Sigmoid colon (tissue), 7 donors: ENCODE data around the gene TJP3. TPM values are rescaled to one million over a fixed set of nuclear protein-coding genes. Genes with fewer than 3 reads are reported as not detected.

Source experiments
- DNase-seq: peaks from one replicate; pipeline ENCODE4 v3.0.0-alpha.2; 2019
- H3K27ac ChIP-seq, 4 donors: fragments of 200-600 bp; sonication (generic); one replicate each; pipeline ENCODE4 v1.5.1; 2016 to 2019; ENCODE audit warnings: mild to moderate bottlenecking in 1 of 4
- H3K27me3 ChIP-seq, 3 donors: fragments of 200-600 bp; sonication (generic); one replicate each; pipeline ENCODE4 v1.5.1; 2019; ENCODE audit warnings: mild to moderate bottlenecking in 1 of 3
- H3K36me3 ChIP-seq, 4 donors: fragments of 200-600 bp; sonication (generic); one replicate each; pipeline ENCODE4 v1.5.1; 2016 to 2019
- H3K4me1 ChIP-seq, 4 donors: fragments of 200-600 bp; sonication (generic); one replicate each; pipeline ENCODE4 v1.5.1; 2017 to 2019
- H3K4me3 ChIP-seq, 4 donors: fragments of 200-600 bp; sonication (generic); one replicate each; pipeline ENCODE4 v1.5.1; 2017 to 2019; ENCODE audit warnings: mild to moderate bottlenecking in 2 of 4, moderate library complexity in 1 of 4
- H3K9me3 ChIP-seq, 4 donors: fragments of 200-600 bp in 3 of 4; sonication (generic) in 3 of 4; one replicate each; pipeline versions ENCODE4 v1.5.1 to v1.6.1; 2013 to 2019
- EP300 ChIP-seq, 4 donors: sonication (generic); formaldehyde crosslinking; IDR thresholded peaks; one replicate each; pipeline ENCODE4 v1.6.1; 2017; ENCODE audit warnings: antibody characterized with exemption in 4 of 4
- POLR2A ChIP-seq, 2 donors: fragments of 450-650 bp; IDR thresholded peaks; one replicate each; pipeline ENCODE4 v1.6.1; 2016; ENCODE audit warnings: antibody characterized with exemption in 2 of 2, mild to moderate bottlenecking in 2 of 2, moderate library complexity in 2 of 2
- POLR2AphosphoS5 ChIP-seq, 4 donors: sonication (generic); formaldehyde crosslinking; IDR thresholded peaks; one replicate each; pipeline ENCODE4 v1.6.1; 2017; ENCODE audit warnings: antibody characterized with exemption in 4 of 4
- WGBS, 2 donors: extraction: QIAGEN DNeasy Blood & Tissue Kit; methylation state at CpG; one replicate each; pipeline ENCODE4 v1.1.7; 2013; 5-methylcytosine and 5-hydroxymethylcytosine counted together
- intact Hi-C: fragments of 100-400 bp; cut with DNase I; formaldehyde crosslinking; loops from one replicate; pipeline ENCODE4 v1.15.1; 2023
- polyA plus RNA-seq, 3 donors: library from polyadenylated mRNA; stranded (reverse); fragments of 200-250 nt; gene quantifications; one replicate each; pipeline ENCODE4 v1.2.3, GENCODE V29; 2013
- total RNA-seq, 4 donors: library from RNA; depleted of rRNA; stranded (reverse); fragments of >200 nt; gene quantifications; one replicate each; pipeline ENCODE4 v1.1.0, GENCODE V29; 2016
- TF ChIP-seq, protein P1 (sequence below), 4 experiments: fragments of 450-650 bp in 3 of 4; fragments of 200-600 bp in 1 of 4; IDR thresholded peaks; one replicate each; pipeline ENCODE4 v1.5.1; 2016 to 2019; ENCODE audit warnings: antibody characterized with exemption in 4 of 4, mild to moderate bottlenecking in 3 of 4, moderate library complexity in 2 of 4
- donor health status: healthy with polysubstance abuse.
- donor health status: Bipolar disorder and iron deficiency.
- donor health status: healthy.

Gene TJP3
- total and polyA plus RNA-seq, 7 donors = 0.33 to 245 (median 80.2) TPM; not detected in 1

- Histone ChIP-seq H3K36me3 (no peaks in the 10 kb centered on the region), H3K27ac (no peak overlapping the region), H3K4me3 (no peak overlapping the region), H3K27me3 (peaks cover 0 to 25% (median 22%) of the 10 kb centered on the region in 3 donors), H3K4me1 (no peaks in the 10 kb centered on the region), H3K9me3 (peaks cover 12 to 20% (median 16%) of the 10 kb centered on the region in 4 donors)
- TF ChIP-seq, protein P1, sequence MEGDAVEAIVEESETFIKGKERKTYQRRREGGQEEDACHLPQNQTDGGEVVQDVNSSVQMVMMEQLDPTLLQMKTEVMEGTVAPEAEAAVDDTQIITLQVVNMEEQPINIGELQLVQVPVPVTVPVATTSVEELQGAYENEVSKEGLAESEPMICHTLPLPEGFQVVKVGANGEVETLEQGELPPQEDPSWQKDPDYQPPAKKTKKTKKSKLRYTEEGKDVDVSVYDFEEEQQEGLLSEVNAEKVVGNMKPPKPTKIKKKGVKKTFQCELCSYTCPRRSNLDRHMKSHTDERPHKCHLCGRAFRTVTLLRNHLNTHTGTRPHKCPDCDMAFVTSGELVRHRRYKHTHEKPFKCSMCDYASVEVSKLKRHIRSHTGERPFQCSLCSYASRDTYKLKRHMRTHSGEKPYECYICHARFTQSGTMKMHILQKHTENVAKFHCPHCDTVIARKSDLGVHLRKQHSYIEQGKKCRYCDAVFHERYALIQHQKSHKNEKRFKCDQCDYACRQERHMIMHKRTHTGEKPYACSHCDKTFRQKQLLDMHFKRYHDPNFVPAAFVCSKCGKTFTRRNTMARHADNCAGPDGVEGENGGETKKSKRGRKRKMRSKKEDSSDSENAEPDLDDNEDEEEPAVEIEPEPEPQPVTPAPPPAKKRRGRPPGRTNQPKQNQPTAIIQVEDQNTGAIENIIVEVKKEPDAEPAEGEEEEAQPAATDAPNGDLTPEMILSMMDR (IDR thresholded peaks at IDR 0.05) = no peak
- TF ChIP-seq POLR2A (IDR thresholded peaks at IDR 0.05) (no peak), EP300 (IDR thresholded peaks at IDR 0.05) (no peak), POLR2AphosphoS5 (IDR thresholded peaks at IDR 0.05) (no peak)
- WGBS, 2 donors = 56 to 79% methylated on average over 44 of the region's 44 CpGs
- intact Hi-C loops = no loop called here
- DNase-seq = no peak
These were observed 70.9 kb downstream of the TJP3 start for GRCh38 chr19:3778899-3779723.

- Histone ChIP-seq H3K9me3 (peaks cover 12 to 20% (median 16%) of the 10 kb centered on the region in 4 donors), H3K4me1 (peaks cover 0 to 10% (median 4%) of the 10 kb centered on the region in 4 donors), H3K4me3 (no peak overlapping the region), H3K27me3 (peaks cover 0 to 43% (median 40%) of the 10 kb centered on the region in 3 donors), H3K27ac (no peak overlapping the region), H3K36me3 (no peaks in the 10 kb centered on the region)
- no peak for DNase-seq
- WGBS, 2 donors = 82 to 90% methylated on average over 9 of the region's 9 CpGs
- TF ChIP-seq POLR2A (IDR thresholded peaks at IDR 0.05) (no peak), EP300 (IDR thresholded peaks at IDR 0.05) (no peak), POLR2AphosphoS5 (IDR thresholded peaks at IDR 0.05) (no peak)
- TF ChIP-seq, protein P1 (IDR thresholded peaks at IDR 0.05) = no peak
- intact Hi-C loops = no loop called here
These were observed 72.7 kb downstream of the TJP3 start for GRCh38 chr19:3780786-3781304.

GRCh38 chr19:3781603-3782002 is 73.4 kb downstream of the TJP3 start:
- H3K27me3 ChIP-seq = peaks cover 0 to 50% (median 46%) of the 10 kb centered on the region in 3 donors
- TF ChIP-seq POLR2A (IDR thresholded peaks at IDR 0.05) = no peak
- TF ChIP-seq EP300 (IDR thresholded peaks at IDR 0.05) = no peak
- TF ChIP-seq, protein P1 (IDR thresholded peaks at IDR 0.05) = no peak
- TF ChIP-seq POLR2AphosphoS5 (IDR thresholded peaks at IDR 0.05) = no peak
- peaks cover 0 to 13% (median 5%) of the 10 kb centered on the region in 4 donors for H3K4me1 ChIP-seq
- H3K36me3 ChIP-seq = no peaks in the 10 kb centered on the region
- intact Hi-C loops = no loop called here
- no peak overlapping the region for H3K27ac ChIP-seq
- 98 to 99% methylated on average over 2 of the region's 2 CpGs for WGBS, 2 donors
- no peak overlapping the region for H3K4me3 ChIP-seq
- peaks cover 12 to 20% (median 16%) of the 10 kb centered on the region in 4 donors for H3K9me3 ChIP-seq
- DNase-seq = no peak

GRCh38 chr19:3782330-3782729 is 74.1 kb downstream of the TJP3 start:
- intact Hi-C loops = no loop called here
- DNase-seq = no peak
- Histone ChIP-seq H3K4me1 (peaks cover 0 to 13% (median 5%) of the 10 kb centered on the region in 4 donors), H3K27me3 (peaks cover 0 to 55% (median 49%) of the 10 kb centered on the region in 3 donors), H3K9me3 (peaks cover 12 to 20% (median 16%) of the 10 kb centered on the region in 4 donors), H3K27ac (no peak overlapping the region), H3K4me3 (no peak overlapping the region), H3K36me3 (no peaks in the 10 kb centered on the region)
- TF ChIP-seq, protein P1 (IDR thresholded peaks at IDR 0.05) = no peak
- TF ChIP-seq POLR2AphosphoS5 (IDR thresholded peaks at IDR 0.05) (no peak), POLR2A (IDR thresholded peaks at IDR 0.05) (no peak), EP300 (IDR thresholded peaks at IDR 0.05) (no peak)
- WGBS, 2 donors = 87% methylated on average over 1 of the region's 1 CpG
